Thoracic aorta (tissue), 2 donors: ENCODE results near the gene SCAMP5. TPM values are rescaled to one million over a fixed set of nuclear protein-coding genes. Genes with fewer than 3 reads are reported as not detected.

Source experiments
- ATAC-seq: fragments of 150-250 bp; one replicate; pipeline ENCODE4 v1.8.0; 2017; ENCODE audit warnings: low read depth; ENCODE audit not compliant: insufficient number of reproducible peaks, low FRiP score
- DNase-seq: peaks from one replicate; pipeline ENCODE4 v3.0.0-alpha.2; 2020; ENCODE audit warnings: low spot score
- H3K27ac ChIP-seq, 2 donors: fragments of 200-600 bp; sonication (generic); 1 replicate in 1 of 2; 2 replicates in 1 of 2; pipeline ENCODE4 v1.5.1; 2016; ENCODE audit warnings: mild to moderate bottlenecking in 2 of 2, moderate library complexity in 2 of 2
- H3K27me3 ChIP-seq: fragments of 200-600 bp; sonication (generic); replicated peaks from 2 replicates; pipeline ENCODE4 v1.6.0; 2016; ENCODE audit warnings: mild to moderate bottlenecking; ENCODE audit not compliant: insufficient read depth
- H3K36me3 ChIP-seq: fragments of 200-600 bp; sonication (generic); one replicate; pipeline ENCODE4 v1.5.1; 2016
- H3K4me1 ChIP-seq, 2 donors: fragments of 200-600 bp; sonication (generic); 1 replicate in 1 of 2; 2 replicates in 1 of 2; pipeline versions ENCODE4 v1.5.1 to v1.6.0; 2016; ENCODE audit warnings: low read depth in 2 of 2, mild to moderate bottlenecking in 1 of 2; ENCODE audit not compliant: control insufficient read depth in 1 of 2
- H3K4me3 ChIP-seq: fragments of 200-600 bp; sonication (generic); 2 replicates; pipeline ENCODE4 v1.5.1; 2016; ENCODE audit warnings: mild to moderate bottlenecking
- H3K9me3 ChIP-seq: fragments of 200-600 bp; sonication (generic); 2 replicates; pipeline ENCODE4 v1.5.1; 2016
- total RNA-seq, 2 donors: library from RNA; depleted of rRNA; stranded (reverse); fragments of >200 nt; gene quantifications; one replicate each; pipeline versions ENCODE4 v1.1.0 to v1.2.3, GENCODE V29; 2016
- TF ChIP-seq, protein P1 (sequence below): fragments of 200-600 bp; sonication (generic); IDR thresholded peaks from one replicate; pipeline ENCODE4 v1.5.1; 2019; ENCODE audit warnings: antibody characterized with exemption

The SCAMP5 gene
- total RNA-seq, 2 donors from 2014 or later: 1.5 to 3.5 TPM

DNA sequence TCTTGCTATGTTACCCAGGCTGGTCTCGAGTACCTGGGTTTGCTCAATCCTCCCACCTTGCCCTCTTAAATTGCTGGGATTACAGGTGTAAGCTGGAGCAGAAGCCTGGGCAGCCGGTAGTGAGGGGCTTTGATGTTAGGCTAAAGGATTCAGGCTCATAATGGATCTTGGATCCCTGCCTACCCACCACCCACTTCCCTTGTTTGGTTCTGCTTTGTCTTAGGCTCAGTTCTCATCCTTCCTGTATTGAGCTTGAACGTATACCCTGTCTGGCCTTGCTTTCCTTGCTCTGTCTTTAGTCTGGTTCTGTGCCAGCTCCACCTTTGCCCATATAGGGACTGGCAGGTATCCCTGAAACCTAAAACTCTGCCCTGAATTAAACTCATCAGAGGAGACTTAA is 29.7 kb downstream of the SCAMP5 start:
- ATAC-seq (no peak), DNase-seq (no peak)
- Histone ChIP-seq H3K27ac (no peak overlapping the region), H3K4me3 (no peak overlapping the region), H3K4me1 (peaks cover 10 to 32% of the 10 kb centered on the region in 2 donors), H3K27me3 (no peaks in the 10 kb centered on the region), H3K36me3 (no peaks in the 10 kb centered on the region), H3K9me3 (no peaks in the 10 kb centered on the region)
- TF ChIP-seq, protein P1, sequence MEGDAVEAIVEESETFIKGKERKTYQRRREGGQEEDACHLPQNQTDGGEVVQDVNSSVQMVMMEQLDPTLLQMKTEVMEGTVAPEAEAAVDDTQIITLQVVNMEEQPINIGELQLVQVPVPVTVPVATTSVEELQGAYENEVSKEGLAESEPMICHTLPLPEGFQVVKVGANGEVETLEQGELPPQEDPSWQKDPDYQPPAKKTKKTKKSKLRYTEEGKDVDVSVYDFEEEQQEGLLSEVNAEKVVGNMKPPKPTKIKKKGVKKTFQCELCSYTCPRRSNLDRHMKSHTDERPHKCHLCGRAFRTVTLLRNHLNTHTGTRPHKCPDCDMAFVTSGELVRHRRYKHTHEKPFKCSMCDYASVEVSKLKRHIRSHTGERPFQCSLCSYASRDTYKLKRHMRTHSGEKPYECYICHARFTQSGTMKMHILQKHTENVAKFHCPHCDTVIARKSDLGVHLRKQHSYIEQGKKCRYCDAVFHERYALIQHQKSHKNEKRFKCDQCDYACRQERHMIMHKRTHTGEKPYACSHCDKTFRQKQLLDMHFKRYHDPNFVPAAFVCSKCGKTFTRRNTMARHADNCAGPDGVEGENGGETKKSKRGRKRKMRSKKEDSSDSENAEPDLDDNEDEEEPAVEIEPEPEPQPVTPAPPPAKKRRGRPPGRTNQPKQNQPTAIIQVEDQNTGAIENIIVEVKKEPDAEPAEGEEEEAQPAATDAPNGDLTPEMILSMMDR: no peak

DNA sequence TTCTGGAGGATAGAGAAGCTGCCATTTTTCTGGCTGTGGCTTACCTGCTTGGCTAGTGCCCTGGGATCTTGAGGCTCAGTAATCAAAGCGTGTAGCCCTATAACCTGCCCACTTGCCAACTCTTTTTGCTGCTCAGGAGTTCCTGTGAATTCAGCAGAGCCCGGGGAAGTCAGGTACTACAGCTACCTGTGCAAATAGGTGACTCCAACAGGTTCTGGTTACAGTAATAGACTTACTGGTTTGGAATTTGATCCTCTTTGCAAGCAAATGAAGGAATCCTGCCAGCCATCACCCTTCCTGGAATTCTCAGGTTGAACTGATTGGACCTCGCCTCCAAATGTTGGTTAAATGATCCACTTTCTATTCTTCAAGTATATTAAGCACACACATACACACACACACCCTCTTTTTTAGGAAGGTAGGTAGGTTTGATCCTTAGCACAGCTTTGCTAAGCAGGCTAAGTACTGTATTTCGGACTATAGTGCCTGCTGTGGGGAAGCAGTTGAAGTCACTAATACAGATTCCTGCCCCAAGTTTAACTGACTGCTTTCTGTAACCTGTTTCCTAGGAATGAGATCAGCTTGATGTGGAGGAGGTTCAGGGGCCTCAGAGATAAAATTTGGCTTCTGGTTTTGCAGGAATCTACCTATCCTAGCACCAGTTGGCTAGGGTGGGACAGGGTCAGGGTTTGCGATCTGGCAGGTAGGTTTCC is 30.3 kb downstream of the SCAMP5 start:
- H3K9me3 ChIP-seq: no peaks in the 10 kb centered on the region
- ATAC-seq (no peak), DNase-seq (no peak)
- H3K4me3 ChIP-seq: no peak overlapping the region
- no peak overlapping the region for H3K27ac ChIP-seq
- no peaks in the 10 kb centered on the region for H3K36me3 ChIP-seq
- peaks cover 16 to 38% of the 10 kb centered on the region in 2 donors for H3K4me1 ChIP-seq
- H3K27me3 ChIP-seq: no peaks in the 10 kb centered on the region
- TF ChIP-seq, protein P1: no peak

DNA sequence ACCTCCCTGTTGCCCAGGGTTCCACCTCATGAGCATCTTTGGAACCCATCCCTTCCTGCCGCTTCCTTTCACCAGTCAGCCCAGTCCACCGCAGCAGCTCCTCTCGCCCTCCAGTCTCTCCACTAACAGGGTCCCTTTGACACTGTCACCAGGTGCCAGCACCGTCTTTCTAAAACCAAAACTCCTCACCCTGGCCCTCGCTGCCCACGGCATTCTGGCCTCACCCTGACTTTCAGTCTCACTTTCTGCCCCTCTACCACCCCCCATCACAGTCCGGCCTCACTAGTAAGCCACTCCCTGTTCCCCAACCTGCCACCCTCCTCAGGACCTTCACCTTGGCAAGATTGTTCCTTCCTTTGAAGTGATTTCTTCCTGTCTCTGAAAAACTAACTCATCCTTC is 32.2 kb downstream of the SCAMP5 start:
- Histone ChIP-seq H3K27ac (no peak overlapping the region), H3K9me3 (no peaks in the 10 kb centered on the region), H3K27me3 (no peaks in the 10 kb centered on the region), H3K4me3 (no peak overlapping the region), H3K36me3 (no peaks in the 10 kb centered on the region), H3K4me1 (peaks cover 16 to 44% of the 10 kb centered on the region in 2 donors)
- TF ChIP-seq, protein P1: no peak
- DNase-seq (no peak), ATAC-seq (no peak)

DNA sequence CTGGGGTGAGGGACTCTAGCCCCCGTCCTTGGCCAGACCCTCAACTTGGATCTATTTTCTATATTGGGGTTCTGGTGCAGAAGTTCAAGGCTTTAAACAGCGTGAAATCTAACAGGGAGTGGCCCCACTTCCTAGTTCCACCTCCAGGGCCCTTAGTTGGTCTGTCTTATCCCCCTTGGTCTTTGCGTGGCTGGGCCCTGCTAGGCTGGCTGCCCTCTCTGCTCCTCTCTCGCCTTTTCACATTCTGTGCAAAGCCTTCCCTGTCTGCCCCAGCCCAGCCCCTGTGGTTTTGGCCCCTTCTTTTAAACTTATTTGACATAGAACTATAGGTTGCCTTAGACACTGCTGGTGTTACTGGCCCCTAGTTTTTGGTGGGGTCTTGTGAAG is 33.6 kb downstream of the SCAMP5 start:
- Histone ChIP-seq H3K4me1 (peaks cover 16 to 52% of the 10 kb centered on the region in 2 donors), H3K27ac (peak overlapping the region; percentile 53 to 85), H3K9me3 (no peaks in the 10 kb centered on the region), H3K27me3 (no peaks in the 10 kb centered on the region), H3K4me3 (no peak overlapping the region), H3K36me3 (no peaks in the 10 kb centered on the region)
- ATAC-seq: no peak
- no peak for DNase-seq
- TF ChIP-seq, protein P1: no peak

DNA sequence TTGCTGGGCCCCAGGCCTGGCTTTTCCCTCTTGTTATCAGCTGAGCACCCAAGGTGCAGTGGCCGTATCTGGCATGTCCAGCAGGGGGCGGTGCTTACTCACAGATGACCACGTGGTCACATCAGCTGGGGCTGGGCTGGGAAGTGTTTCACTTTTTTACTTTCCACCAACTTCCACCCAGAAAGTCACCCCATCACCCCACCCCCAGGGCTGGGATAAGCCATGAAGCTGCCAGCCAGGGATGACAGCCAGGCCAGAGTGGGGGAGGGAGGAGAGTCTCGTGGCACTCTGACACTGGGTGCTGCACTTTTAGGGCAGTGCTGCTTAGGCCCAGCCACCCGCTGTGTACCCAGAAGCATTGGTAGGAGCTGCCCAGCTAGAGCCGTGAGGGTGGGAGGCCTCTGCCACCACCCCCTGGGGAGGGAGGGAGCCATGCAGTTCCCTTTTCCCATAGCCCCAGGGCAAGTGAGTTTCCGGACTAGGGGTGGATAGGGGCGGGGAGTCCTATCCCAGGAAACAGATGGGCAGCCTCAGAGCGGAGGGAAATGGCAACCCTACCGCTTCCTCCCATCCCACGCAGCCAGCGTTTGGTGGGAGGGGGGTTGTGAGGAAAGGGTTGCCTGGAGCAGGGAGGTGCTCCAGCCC is 34.1 kb downstream of the SCAMP5 start:
- no peaks in the 10 kb centered on the region for H3K27me3 ChIP-seq
- H3K9me3 ChIP-seq: no peaks in the 10 kb centered on the region
- TF ChIP-seq, protein P1: peak; percentile 92
- DNase-seq (peak; percentile 94), ATAC-seq (peak; percentile 70)
- no peaks in the 10 kb centered on the region for H3K36me3 ChIP-seq
- H3K27ac ChIP-seq: peak overlapping the region; percentile 69 to 85
- H3K4me3 ChIP-seq: peak overlapping the region; percentile 64
- H3K4me1 ChIP-seq: peaks cover 11 to 47% of the 10 kb centered on the region in 2 donors
